GM08714 (cell line): Measurements from ENCODE around the gene ACVR2A.

ENCODE experiments used
- H3K4me3 ChIP-seq: fragments of 200-500 bp; sonication (Bioruptor generic); 2 replicates; pipeline ENCODE4 v1.5.1; 2014; ENCODE audit warnings: mild to moderate bottlenecking, low read length, inconsistent platforms
- ZNF274 ChIP-seq: IDR thresholded peaks from 2 replicates; pipeline ENCODE4 v1.6.1; 2012; ENCODE audit warnings: mild to moderate bottlenecking, low read depth, low read length

ACVR2A gene

GRCh38 chr2:147873859-147874483 is 29.1 kb downstream of the ACVR2A start:
- no peak for TF ChIP-seq ZNF274
- no peak overlapping the region for H3K4me3 ChIP-seq

DNA sequence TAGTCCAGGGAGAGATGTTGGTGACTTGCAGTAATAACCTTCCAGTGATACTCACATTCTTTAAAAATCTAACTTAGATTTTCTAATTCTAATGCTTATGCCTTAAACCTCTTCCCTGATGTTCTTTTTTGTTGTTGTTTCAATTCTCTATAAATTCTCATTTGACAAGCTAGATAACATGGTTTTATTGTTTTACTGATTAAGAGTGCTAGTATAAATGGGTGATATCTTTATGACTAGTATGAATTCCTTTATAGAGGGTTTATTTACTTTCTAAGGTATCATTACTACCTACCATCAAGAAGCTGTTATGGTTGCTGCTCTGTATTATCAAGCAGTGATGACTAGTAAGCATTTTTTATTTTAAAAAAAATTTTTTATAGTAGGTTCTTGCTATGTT is 35.0 kb downstream of the ACVR2A start:
- H3K4me3 ChIP-seq, result no peak overlapping the region
- no peak for TF ChIP-seq ZNF274

DNA sequence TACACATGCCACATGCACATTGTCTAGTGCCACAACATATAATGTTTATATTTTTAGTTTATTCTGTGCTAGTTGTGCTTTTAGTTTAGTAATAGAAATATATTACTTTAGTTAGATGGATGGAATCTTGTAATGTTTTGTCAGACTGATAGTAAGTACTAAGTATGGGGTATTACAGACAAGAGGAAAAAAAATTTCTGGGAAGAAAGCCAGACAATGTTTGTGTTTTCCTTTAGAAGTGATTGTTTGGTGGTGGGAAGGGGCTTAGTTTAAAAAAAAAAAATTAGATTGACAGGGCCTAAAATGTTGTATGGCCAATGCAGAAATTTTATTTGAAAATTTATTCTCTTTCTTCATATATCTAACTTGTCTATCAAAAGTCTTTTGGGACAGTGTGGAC is 37.8 kb downstream of the ACVR2A start:
- no peak for TF ChIP-seq ZNF274
- no peak overlapping the region for H3K4me3 ChIP-seq

- H3K4me3 ChIP-seq, result no peak overlapping the region
- no peak for TF ChIP-seq ZNF274
These were observed 40.0 kb downstream of the ACVR2A start for GRCh38 chr2:147884830-147885229.

- no peak for TF ChIP-seq ZNF274
- no peak overlapping the region for H3K4me3 ChIP-seq
These were observed 41.3 kb downstream of the ACVR2A start for GRCh38 chr2:147886136-147886535.

DNA sequence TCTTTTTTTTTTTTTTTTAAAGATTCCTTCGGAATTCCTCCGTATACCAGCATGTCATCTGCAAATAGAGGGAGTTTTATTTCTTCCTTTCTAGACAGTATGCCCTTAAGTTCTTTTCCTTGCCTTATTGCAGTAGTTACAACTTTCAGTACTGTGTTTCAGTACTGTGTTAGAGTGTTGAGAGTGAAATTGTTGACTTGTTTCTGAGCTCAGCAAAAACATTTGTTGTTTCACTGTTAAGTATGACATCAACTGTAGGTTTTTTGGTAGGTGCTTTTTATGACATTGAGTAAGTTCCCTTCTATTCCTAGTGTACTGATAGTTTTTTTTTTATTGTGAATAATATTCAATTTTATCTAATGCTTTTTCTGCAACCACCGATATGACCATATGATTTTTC is 43.9 kb downstream of the ACVR2A start:
- no peak for TF ChIP-seq ZNF274
- H3K4me3 ChIP-seq, result no peak overlapping the region

DNA sequence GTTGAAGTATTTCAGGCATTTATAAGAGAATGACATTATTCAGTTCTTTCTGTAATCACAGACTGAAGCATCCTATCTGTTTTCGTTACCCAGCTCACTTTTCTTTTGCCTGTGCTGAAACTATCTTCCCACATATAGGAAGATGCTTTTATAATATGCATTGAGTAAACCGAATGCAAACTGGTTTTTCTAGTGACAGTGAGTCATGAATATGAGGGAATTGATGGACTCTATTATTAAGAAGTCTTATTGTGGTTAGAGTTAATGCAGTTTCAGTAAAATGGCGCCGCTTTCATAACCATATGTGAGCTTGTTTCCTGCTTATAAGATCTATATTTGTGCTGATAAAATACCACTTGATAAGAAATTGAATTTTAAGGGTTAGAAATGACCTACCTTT is 59.2 kb downstream of the ACVR2A start:
- no peak for TF ChIP-seq ZNF274

GRCh38 chr2:147909178-147909577 is 64.3 kb downstream of the ACVR2A start:
- no peak for TF ChIP-seq ZNF274
- H3K4me3 ChIP-seq, result no peak overlapping the region

More for the DNA sequence above, 59.2 kb downstream of the ACVR2A start:
- no peak overlapping the region for H3K4me3 ChIP-seq

GRCh38 chr2:147910990-147911473 is 66.2 kb downstream of the ACVR2A start:
- H3K4me3 ChIP-seq, result no peak overlapping the region
- no peak for TF ChIP-seq ZNF274

- H3K4me3 ChIP-seq, result no peak overlapping the region
- TF ChIP-seq ZNF274, result no peak
These were observed 69.1 kb downstream of the ACVR2A start for GRCh38 chr2:147913701-147914480.

- no peak overlapping the region for H3K4me3 ChIP-seq
- no peak for TF ChIP-seq ZNF274
These were observed 71.2 kb downstream of the ACVR2A start for GRCh38 chr2:147916067-147916466.

- no peak for TF ChIP-seq ZNF274
These were observed 71.9 kb downstream of the ACVR2A start for GRCh38 chr2:147916723-147917122.

GRCh38 chr2:147917161-147917560 is 72.3 kb downstream of the ACVR2A start:
- no peak overlapping the region for H3K4me3 ChIP-seq
- TF ChIP-seq ZNF274, result no peak

More at GRCh38 chr2:147916723-147917122, 71.9 kb downstream of the ACVR2A start:
- no peak overlapping the region for H3K4me3 ChIP-seq

GRCh38 chr2:147923846-147924245 is 79.0 kb downstream of the ACVR2A start:
- H3K4me3 ChIP-seq, result no peak overlapping the region
- no peak for TF ChIP-seq ZNF274

GRCh38 chr2:147924647-147925046 is 79.8 kb downstream of the ACVR2A start:
- no peak for TF ChIP-seq ZNF274

More at GRCh38 chr2:147924647-147925046, 79.8 kb downstream of the ACVR2A start:
- no peak overlapping the region for H3K4me3 ChIP-seq
